HG03575 (cell line): Measurements from ENCODE around the gene MRPS9.

Experiments used
- ATAC-seq: cut with Tn5 transposase; IDR thresholded peaks from one replicate; pipeline ENCODE4 v1.9.1; 2021; ENCODE audit not compliant: unreplicated experiment, insufficient number of reproducible peaks, low FRiP score; ENCODE audit errors: extremely low read depth

Gene MRPS9

GRCh38 chr2:105073591-105073990, 35.7 kb downstream of the MRPS9 start:
- ATAC-seq = no peak

GRCh38 chr2:105076121-105076520, 38.3 kb downstream of the MRPS9 start:
- ATAC-seq = no peak

- no peak for ATAC-seq
These were observed 41.1 kb downstream of the MRPS9 start for GRCh38 chr2:105078906-105079495.

- no peak for ATAC-seq
These were observed 42.6 kb downstream of the MRPS9 start for GRCh38 chr2:105080461-105080860.

GRCh38 chr2:105081006-105081601, 43.2 kb downstream of the MRPS9 start:
- ATAC-seq = no peak

- ATAC-seq = no peak
These were observed 44.2 kb downstream of the MRPS9 start for GRCh38 chr2:105082107-105082506.

- no peak for ATAC-seq
These were observed 47.7 kb downstream of the MRPS9 start for GRCh38 chr2:105085525-105085924.

- no peak for ATAC-seq
These were observed 49.4 kb downstream of the MRPS9 start for GRCh38 chr2:105087273-105087672.

- no peak for ATAC-seq
These were observed 52.2 kb downstream of the MRPS9 start for GRCh38 chr2:105090091-105090490.

GRCh38 chr2:105092797-105093196, 54.9 kb downstream of the MRPS9 start:
- no peak for ATAC-seq

GRCh38 chr2:105099153-105099552, 61.3 kb downstream of the MRPS9 start:
- ATAC-seq = no peak

GRCh38 chr2:105100046-105100840, 62.4 kb downstream of the MRPS9 start:
- no peak for ATAC-seq

- no peak for ATAC-seq
These were observed 64.1 kb downstream of the MRPS9 start for GRCh38 chr2:105102001-105102400.

- ATAC-seq = no peak
These were observed 65.1 kb downstream of the MRPS9 start for GRCh38 chr2:105102963-105103421.

- ATAC-seq = no peak
These were observed 65.6 kb downstream of the MRPS9 start for GRCh38 chr2:105103481-105103880.

- no peak for ATAC-seq
These were observed 66.4 kb downstream of the MRPS9 start for GRCh38 chr2:105104208-105104731.

GRCh38 chr2:105110295-105110829, 72.5 kb downstream of the MRPS9 start:
- no peak for ATAC-seq

GRCh38 chr2:105111365-105112150, 73.7 kb downstream of the MRPS9 start:
- ATAC-seq = no peak

- ATAC-seq = no peak
These were observed 74.5 kb downstream of the MRPS9 start for GRCh38 chr2:105112345-105112744.
